ENCODE data around the gene SIAH3. TPM values are rescaled to one million over a fixed set of nuclear protein-coding genes. Genes with fewer than 3 reads are reported as not detected.
A peak's percentile ranks its signal among the peaks of the same experiment; 100 is the strongest.

SIAH3 gene
- total and polyA plus RNA-seq, 8 donors = 0.07 to 0.20 (median 0.11) TPM; not detected in 1

DNA sequence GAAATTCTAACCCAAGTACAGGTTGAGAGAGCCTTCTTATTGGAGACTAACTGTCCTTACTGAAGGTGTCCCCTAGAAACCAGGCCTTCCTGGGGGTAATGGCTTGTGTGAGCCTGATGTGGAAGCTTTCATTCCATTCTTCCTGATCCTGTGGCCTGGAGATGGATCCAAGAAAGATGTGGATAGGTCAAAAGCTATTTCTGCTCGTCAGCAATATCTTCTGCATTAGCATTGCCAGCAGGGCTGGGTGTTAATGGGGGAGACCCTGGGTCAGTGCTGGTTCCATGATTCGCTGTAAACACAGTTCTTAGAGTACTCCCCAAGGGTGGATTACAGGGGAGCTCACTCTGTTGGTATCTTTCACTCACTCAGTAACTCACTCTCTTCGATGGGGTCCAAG is 106.6 kb downstream of the SIAH3 start:
- Histone ChIP-seq H3K27me3 (peaks cover 0 to 4% of the 10 kb centered on the region in 2 donors), H3K4me3 (no peak overlapping the region), H3K27ac (no peak overlapping the region), H3K9me3 (no peaks in the 10 kb centered on the region), H3K4me1 (no peaks in the 10 kb centered on the region), H3K36me3 (no peaks in the 10 kb centered on the region)
- DNase-seq (no peak), ATAC-seq (no peak)
- TF ChIP-seq, protein P1, sequence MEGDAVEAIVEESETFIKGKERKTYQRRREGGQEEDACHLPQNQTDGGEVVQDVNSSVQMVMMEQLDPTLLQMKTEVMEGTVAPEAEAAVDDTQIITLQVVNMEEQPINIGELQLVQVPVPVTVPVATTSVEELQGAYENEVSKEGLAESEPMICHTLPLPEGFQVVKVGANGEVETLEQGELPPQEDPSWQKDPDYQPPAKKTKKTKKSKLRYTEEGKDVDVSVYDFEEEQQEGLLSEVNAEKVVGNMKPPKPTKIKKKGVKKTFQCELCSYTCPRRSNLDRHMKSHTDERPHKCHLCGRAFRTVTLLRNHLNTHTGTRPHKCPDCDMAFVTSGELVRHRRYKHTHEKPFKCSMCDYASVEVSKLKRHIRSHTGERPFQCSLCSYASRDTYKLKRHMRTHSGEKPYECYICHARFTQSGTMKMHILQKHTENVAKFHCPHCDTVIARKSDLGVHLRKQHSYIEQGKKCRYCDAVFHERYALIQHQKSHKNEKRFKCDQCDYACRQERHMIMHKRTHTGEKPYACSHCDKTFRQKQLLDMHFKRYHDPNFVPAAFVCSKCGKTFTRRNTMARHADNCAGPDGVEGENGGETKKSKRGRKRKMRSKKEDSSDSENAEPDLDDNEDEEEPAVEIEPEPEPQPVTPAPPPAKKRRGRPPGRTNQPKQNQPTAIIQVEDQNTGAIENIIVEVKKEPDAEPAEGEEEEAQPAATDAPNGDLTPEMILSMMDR (IDR thresholded peaks at IDR 0.05) = no peak
- intact Hi-C loops (cut with DNase I) = no loop called here

- intact Hi-C loops (cut with DNase I) = no loop called here
- H3K27me3 ChIP-seq = no peaks in the 10 kb centered on the region
- TF ChIP-seq, protein P1 (IDR thresholded peaks at IDR 0.05) = no peak
- no peak for DNase-seq
- no peaks in the 10 kb centered on the region for H3K36me3 ChIP-seq
- no peaks in the 10 kb centered on the region for H3K9me3 ChIP-seq
- H3K27ac ChIP-seq = no peak overlapping the region
- no peak for ATAC-seq
- no peaks in the 10 kb centered on the region for H3K4me1 ChIP-seq
- H3K4me3 ChIP-seq = no peak overlapping the region
These were observed 108.6 kb downstream of the SIAH3 start for GRCh38 chr13:45742985-45743384.

GRCh38 chr13:45737571-45738017 is 114.0 kb downstream of the SIAH3 start:
- no peaks in the 10 kb centered on the region for H3K36me3 ChIP-seq
- H3K9me3 ChIP-seq = no peaks in the 10 kb centered on the region
- no peak overlapping the region for H3K27ac ChIP-seq
- H3K27me3 ChIP-seq = no peaks in the 10 kb centered on the region
- no peak for ATAC-seq
- intact Hi-C loops (cut with DNase I) = no loop called here
- TF ChIP-seq, protein P1 (IDR thresholded peaks at IDR 0.05) = no peak
- DNase-seq = no peak
- H3K4me1 ChIP-seq = no peaks in the 10 kb centered on the region
- no peak overlapping the region for H3K4me3 ChIP-seq

- Histone ChIP-seq H3K27me3 (no peaks in the 10 kb centered on the region), H3K9me3 (no peaks in the 10 kb centered on the region), H3K27ac (no peak overlapping the region), H3K36me3 (no peaks in the 10 kb centered on the region), H3K4me1 (no peaks in the 10 kb centered on the region), H3K4me3 (no peak overlapping the region)
- no peak for ATAC-seq
- intact Hi-C loops (cut with DNase I) = no loop called here
- TF ChIP-seq, protein P1 (IDR thresholded peaks at IDR 0.05) = no peak
- DNase-seq = no peak
These were observed 118.2 kb downstream of the SIAH3 start for GRCh38 chr13:45733361-45733760.

- TF ChIP-seq, protein P1 (IDR thresholded peaks at IDR 0.05) = no peak
- no peak for ATAC-seq
- intact Hi-C loops (cut with DNase I) = no loop called here
- H3K4me1 ChIP-seq = no peaks in the 10 kb centered on the region
- no peak overlapping the region for H3K4me3 ChIP-seq
- no peaks in the 10 kb centered on the region for H3K9me3 ChIP-seq
- DNase-seq = peak in 2 of 4 donors; percentile 14 to 26
- H3K27ac ChIP-seq = no peak overlapping the region
- no peaks in the 10 kb centered on the region for H3K27me3 ChIP-seq
- H3K36me3 ChIP-seq = no peaks in the 10 kb centered on the region
These were observed 118.6 kb downstream of the SIAH3 start for GRCh38 chr13:45732916-45733315.

Measured in left lung (tissue), 10 donors.